Smooth muscle cell (in vitro differentiated cells): ENCODE measurements around the gene TENM3. TPM values are rescaled to one million over a fixed set of nuclear protein-coding genes. Genes with fewer than 3 reads are reported as not detected.

ENCODE experiments used
- DNase-seq: peaks from one replicate; lab custom pipeline; 2025; ENCODE audit not compliant: unreplicated experiment; lab: John Stamatoyannopoulos, UW
- H2AFZ ChIP-seq: fragments of 200-600 bp; sonication (generic); 2 replicates; pipeline ENCODE4 v1.6.0; 2016; ENCODE audit warnings: antibody characterized with exemption, low read depth, mild to moderate bottlenecking
- H3F3A ChIP-seq: fragments of 200-600 bp; sonication (generic); 2 replicates; pipeline ENCODE4 v1.6.0; 2017; ENCODE audit warnings: antibody characterized with exemption, low read depth
- H3K27ac ChIP-seq: fragments of 200-600 bp; sonication (generic); 2 replicates; pipeline ENCODE4 v1.5.1; 2016; ENCODE audit warnings: low read depth, mild to moderate bottlenecking
- H3K27me3 ChIP-seq: fragments of 200-600 bp; sonication (generic); 2 replicates; pipeline ENCODE4 v1.6.1; 2016; ENCODE audit warnings: low read depth, mild to moderate bottlenecking
- H3K36me3 ChIP-seq: fragments of 200-600 bp; sonication (generic); 2 replicates; pipeline ENCODE4 v1.5.1; 2016; ENCODE audit warnings: low read depth
- H3K4me1 ChIP-seq: fragments of 200-600 bp; sonication (generic); 2 replicates; pipeline ENCODE4 v1.5.1; 2016; ENCODE audit warnings: low read depth
- H3K4me2 ChIP-seq: fragments of 200-600 bp; sonication (generic); 2 replicates; pipeline ENCODE4 v1.6.0; 2016; ENCODE audit warnings: mild to moderate bottlenecking
- H3K4me3 ChIP-seq: fragments of 200-600 bp; sonication (generic); 2 replicates; pipeline ENCODE4 v1.5.1; 2016; ENCODE audit warnings: mild to moderate bottlenecking
- H3K79me2 ChIP-seq: fragments of 200-600 bp; sonication (generic); 2 replicates; pipeline ENCODE4 v1.6.0; 2016; ENCODE audit warnings: low read depth, mild to moderate bottlenecking
- H3K9ac ChIP-seq: fragments of 200-600 bp; sonication (generic); 2 replicates; pipeline ENCODE4 v1.6.0; 2016; ENCODE audit warnings: low read depth
- H3K9me3 ChIP-seq: fragments of 200-600 bp; sonication (generic); replicated peaks from 2 replicates; pipeline ENCODE4 v1.5.1; 2016; ENCODE audit warnings: low read depth
- H4K20me1 ChIP-seq: fragments of 200-600 bp; sonication (generic); 2 replicates; pipeline ENCODE4 v1.6.0; 2016; ENCODE audit warnings: low read depth
- CTCF ChIP-seq: fragments of 200-600 bp; sonication (generic); IDR thresholded peaks from 2 replicates; pipeline ENCODE4 v1.5.1; 2017; ENCODE audit warnings: borderline replicate concordance, mild to moderate bottlenecking, antibody characterized with exemption; ENCODE audit not compliant: insufficient read depth, poor library complexity, severe bottlenecking
- WGBS: methylation state at CpG from one replicate; pipeline ENCODE4 v1.1.7; 2016; ENCODE audit warnings: low lambda C conversion rate; 5-methylcytosine and 5-hydroxymethylcytosine counted together
- polyA plus RNA-seq: library from polyadenylated mRNA; unstranded; fragments of >200 nt; fragmentation: Nextera tagmentation; extraction: Ambion mirVana; gene quantifications from 2 replicates; pipeline ENCODE4 v1.2.1, GENCODE V29; 2016
- total RNA-seq: library from RNA; depleted of rRNA; stranded (reverse); fragments of >200 nt; gene quantifications from 2 replicates; pipeline ENCODE4 v1.2.3, GENCODE V29; 2014

Gene TENM3
- total and polyA plus RNA-seq, 2 experiments from 2014 or later, result 46.9 to 295 TPM

GRCh38 chr4:182807767-182808548, 564.8 kb downstream of the TENM3 start:
- no peaks in the 10 kb centered on the region for H3K9me3 ChIP-seq
- no peak overlapping the region for H3K4me2 ChIP-seq
- H2AFZ ChIP-seq, result no peak overlapping the region
- H3K79me2 ChIP-seq, result no peaks in the 10 kb centered on the region
- H3K4me3 ChIP-seq, result no peak overlapping the region
- no peaks in the 10 kb centered on the region for H3K4me1 ChIP-seq
- no peaks in the 10 kb centered on the region for H3K27me3 ChIP-seq
- no peaks in the 10 kb centered on the region for H4K20me1 ChIP-seq
- H3F3A ChIP-seq, result no peaks in the 10 kb centered on the region
- no peak overlapping the region for H3K9ac ChIP-seq
- no peak overlapping the region for H3K27ac ChIP-seq
- no peak for DNase-seq
- H3K36me3 ChIP-seq, result no peaks in the 10 kb centered on the region
- TF ChIP-seq CTCF, result no peak
- 94% methylated on average over 45 of the region's 45 CpGs for whole genome bisulfite sequencing

- no peak overlapping the region for H2AFZ ChIP-seq
- H4K20me1 ChIP-seq, result no peaks in the 10 kb centered on the region
- no peaks in the 10 kb centered on the region for H3K36me3 ChIP-seq
- no peaks in the 10 kb centered on the region for H3F3A ChIP-seq
- H3K4me1 ChIP-seq, result no peaks in the 10 kb centered on the region
- H3K4me2 ChIP-seq, result no peak overlapping the region
- H3K9me3 ChIP-seq, result no peaks in the 10 kb centered on the region
- no peak for TF ChIP-seq CTCF
- H3K79me2 ChIP-seq, result no peaks in the 10 kb centered on the region
- DNase-seq, result no peak
- no peak overlapping the region for H3K27ac ChIP-seq
- H3K4me3 ChIP-seq, result no peak overlapping the region
- no peaks in the 10 kb centered on the region for H3K27me3 ChIP-seq
- H3K9ac ChIP-seq, result no peak overlapping the region
- 87% methylated on average over 24 of the region's 25 CpGs for WGBS
Measured at GRCh38 chr4:182808673-182809416, 565.6 kb downstream of the TENM3 start.

GRCh38 chr4:182809417-182810102, 566.4 kb downstream of the TENM3 start:
- Histone ChIP-seq H3K4me2 (no peak overlapping the region), H3K79me2 (no peaks in the 10 kb centered on the region), H2AFZ (no peak overlapping the region), H3K36me3 (no peaks in the 10 kb centered on the region), H3K27me3 (no peaks in the 10 kb centered on the region), H3F3A (no peaks in the 10 kb centered on the region), H3K9me3 (no peaks in the 10 kb centered on the region), H3K9ac (no peak overlapping the region), H4K20me1 (no peaks in the 10 kb centered on the region), H3K4me3 (no peak overlapping the region), H3K27ac (no peak overlapping the region), H3K4me1 (no peaks in the 10 kb centered on the region)
- 88% methylated on average over 5 of the region's 5 CpGs for WGBS
- peak; percentile 28 for TF ChIP-seq CTCF
- no peak for DNase-seq
